ENCODE results near the gene MS4A4E.
A peak's percentile ranks its signal among the peaks of the same experiment; 100 is the strongest.
"Not testable (repeated sequence)": the region's sequence is repeated elsewhere in the genome, so short reads cannot be mapped to it uniquely, and the experiment has no call there.

MS4A4E gene

DNA sequence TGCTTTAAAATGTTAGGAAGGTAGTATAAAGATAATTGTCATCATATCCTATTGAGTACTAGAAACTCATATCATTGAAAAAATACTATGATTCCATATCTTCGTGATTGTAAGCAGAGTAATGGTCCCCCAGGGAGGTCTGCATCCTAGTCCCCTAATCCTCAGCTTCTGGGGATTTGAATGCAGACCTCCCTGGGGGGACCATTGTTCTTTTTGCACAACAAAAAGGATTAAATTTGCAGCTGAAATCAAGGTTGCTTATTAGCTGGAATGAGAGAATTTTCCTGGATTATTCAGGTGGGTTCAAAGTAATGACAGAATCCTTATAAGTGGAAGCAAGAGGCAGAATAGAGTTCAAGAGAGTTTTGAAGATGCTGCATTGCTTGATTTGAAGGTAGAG is 34.0 kb downstream of the MS4A4E start:
- no peak for DNase-seq (ENCODE audit: extremely low spot score)
- ChIA-PET CTCF (interaction anchor here (2.2 to 2.4 kb wide), 2 partner anchors 15 to 43 kb away, joined by 8 read pairs; no protein-coding TSS in a partner anchor), POLR2A (no interaction called here)
- TF ChIP-seq, protein P1, sequence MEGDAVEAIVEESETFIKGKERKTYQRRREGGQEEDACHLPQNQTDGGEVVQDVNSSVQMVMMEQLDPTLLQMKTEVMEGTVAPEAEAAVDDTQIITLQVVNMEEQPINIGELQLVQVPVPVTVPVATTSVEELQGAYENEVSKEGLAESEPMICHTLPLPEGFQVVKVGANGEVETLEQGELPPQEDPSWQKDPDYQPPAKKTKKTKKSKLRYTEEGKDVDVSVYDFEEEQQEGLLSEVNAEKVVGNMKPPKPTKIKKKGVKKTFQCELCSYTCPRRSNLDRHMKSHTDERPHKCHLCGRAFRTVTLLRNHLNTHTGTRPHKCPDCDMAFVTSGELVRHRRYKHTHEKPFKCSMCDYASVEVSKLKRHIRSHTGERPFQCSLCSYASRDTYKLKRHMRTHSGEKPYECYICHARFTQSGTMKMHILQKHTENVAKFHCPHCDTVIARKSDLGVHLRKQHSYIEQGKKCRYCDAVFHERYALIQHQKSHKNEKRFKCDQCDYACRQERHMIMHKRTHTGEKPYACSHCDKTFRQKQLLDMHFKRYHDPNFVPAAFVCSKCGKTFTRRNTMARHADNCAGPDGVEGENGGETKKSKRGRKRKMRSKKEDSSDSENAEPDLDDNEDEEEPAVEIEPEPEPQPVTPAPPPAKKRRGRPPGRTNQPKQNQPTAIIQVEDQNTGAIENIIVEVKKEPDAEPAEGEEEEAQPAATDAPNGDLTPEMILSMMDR (IDR thresholded peaks at IDR 0.05; ENCODE audit: control extremely low read depth, extremely low read depth, low read depth, missing control alignments) = no peak

DNA sequence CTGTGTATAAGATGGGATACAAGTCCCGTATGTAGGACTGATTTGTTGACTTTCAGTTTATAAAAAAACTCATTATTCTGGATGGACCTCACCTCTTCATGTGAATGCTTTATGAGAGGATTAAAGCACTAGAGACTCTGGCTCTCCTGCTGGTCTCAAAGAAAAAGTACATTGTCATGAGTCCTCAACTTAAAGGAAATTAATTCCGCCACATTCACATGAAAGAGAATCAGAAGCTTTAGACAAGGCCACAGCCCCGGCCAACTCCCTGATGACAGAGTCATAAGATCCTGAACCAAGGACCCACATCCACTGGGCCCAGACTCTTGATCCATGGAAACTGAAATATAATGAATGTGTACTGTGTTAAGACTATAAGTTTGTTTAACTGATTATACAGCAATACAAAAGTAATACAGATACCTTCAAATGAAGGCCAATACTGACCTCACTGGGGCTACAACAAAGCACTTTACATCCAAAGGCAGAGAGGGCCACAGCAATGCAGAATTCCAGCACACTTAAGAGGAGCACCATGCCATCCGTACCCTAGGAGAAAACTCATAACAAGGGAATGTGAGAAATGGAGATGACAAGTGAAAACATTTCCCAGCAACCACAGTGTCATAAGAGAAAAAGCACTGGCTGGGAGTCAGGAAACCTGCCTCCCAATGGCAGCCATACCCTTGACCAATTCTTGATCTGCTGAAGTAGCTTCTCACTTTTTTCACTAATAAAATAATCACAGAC is 34.6 kb downstream of the MS4A4E start:
- ChIA-PET CTCF (interaction anchor here (2.4 kb wide), 1 partner anchor 43 kb away, joined by 8 read pairs; no protein-coding TSS in a partner anchor), POLR2A (no interaction called here)
- TF ChIP-seq, protein P1 (IDR thresholded peaks at IDR 0.05; ENCODE audit: control extremely low read depth, extremely low read depth, low read depth, missing control alignments) = no peak
- DNase-seq (ENCODE audit: extremely low spot score) = no peak

DNA sequence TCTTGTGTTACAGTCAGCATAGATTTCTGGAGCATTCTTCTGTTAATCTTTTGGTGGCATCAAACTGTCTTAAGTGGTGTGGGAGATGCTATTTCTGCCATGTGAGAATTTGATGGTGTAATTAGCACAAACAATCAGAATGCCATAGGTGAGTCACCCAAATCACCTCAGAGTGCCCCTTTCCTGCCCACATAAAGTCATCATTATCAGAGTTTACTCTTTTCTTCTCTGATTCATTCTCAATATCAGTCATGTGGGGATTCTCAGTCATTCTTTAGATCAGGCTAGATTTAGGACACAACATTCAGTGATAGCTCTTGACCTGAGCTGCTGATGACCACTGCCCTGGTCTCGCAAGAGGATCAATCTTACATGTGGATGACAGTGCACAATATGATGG is 36.3 kb downstream of the MS4A4E start:
- ChIA-PET POLR2A (no interaction called here), CTCF (interaction anchor here (2.4 kb wide), 1 partner anchor 45 kb away, joined by 8 read pairs; no protein-coding TSS in a partner anchor)
- no peak for DNase-seq (ENCODE audit: extremely low spot score)
- TF ChIP-seq, protein P1 (IDR thresholded peaks at IDR 0.05; ENCODE audit: control extremely low read depth, extremely low read depth, low read depth, missing control alignments) = no peak

DNA sequence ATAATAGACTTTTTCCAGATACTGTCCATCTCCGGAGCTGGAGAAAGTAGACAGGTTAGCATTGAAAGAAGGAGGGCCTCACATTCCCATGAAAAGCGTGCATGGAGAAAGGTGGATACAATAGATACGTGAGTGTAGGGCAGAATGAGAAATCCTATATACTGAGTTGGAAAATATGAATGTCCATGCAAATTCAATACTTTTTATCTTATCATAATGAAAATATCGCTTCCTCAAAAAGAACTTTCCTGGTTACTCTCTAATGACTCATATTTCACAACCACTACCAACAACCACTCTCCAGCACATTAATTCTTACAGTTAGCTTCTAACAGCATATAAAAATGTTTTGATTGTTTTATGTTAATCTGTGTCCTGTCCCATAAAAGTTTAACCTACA is 38.0 kb downstream of the MS4A4E start:
- CTCF ChIA-PET = interaction anchor here (1.0 to 1.1 kb wide), 2 partner anchors 9 to 414 kb away, joined by 3 to 4 read pairs; no protein-coding TSS in a partner anchor

DNA sequence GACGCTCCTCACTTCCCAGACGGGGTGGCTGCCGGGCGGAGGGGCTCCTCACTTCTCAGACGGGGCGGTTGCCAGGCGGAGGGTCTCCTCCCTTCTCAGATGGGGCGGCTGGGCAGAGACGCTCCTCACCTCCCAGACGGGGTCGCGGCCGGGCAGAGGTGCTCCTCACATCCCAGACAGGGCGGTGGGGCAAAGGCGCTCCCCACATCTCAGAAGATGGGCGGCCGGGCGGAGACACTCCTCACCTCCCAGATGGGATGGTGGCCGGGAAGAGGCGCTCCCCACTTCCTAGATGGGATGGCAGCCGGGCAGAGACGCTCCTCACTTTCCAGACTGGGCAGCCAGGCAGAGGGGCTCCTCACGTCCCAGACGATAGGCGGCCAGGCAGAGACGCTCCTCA is 41.6 kb downstream of the MS4A4E start:
- POLR2A ChIA-PET; DNase-seq (ENCODE audit: extremely low spot score); CTCF ChIA-PET: not testable (repeated sequence)

More for the DNA sequence above, 38.0 kb downstream of the MS4A4E start:
- TF ChIP-seq, protein P1 (IDR thresholded peaks at IDR 0.05; ENCODE audit: control extremely low read depth, extremely low read depth, low read depth, missing control alignments) = no peak
- peak; percentile 26 for DNase-seq (ENCODE audit: extremely low spot score)
- POLR2A ChIA-PET = no interaction called here

DNA sequence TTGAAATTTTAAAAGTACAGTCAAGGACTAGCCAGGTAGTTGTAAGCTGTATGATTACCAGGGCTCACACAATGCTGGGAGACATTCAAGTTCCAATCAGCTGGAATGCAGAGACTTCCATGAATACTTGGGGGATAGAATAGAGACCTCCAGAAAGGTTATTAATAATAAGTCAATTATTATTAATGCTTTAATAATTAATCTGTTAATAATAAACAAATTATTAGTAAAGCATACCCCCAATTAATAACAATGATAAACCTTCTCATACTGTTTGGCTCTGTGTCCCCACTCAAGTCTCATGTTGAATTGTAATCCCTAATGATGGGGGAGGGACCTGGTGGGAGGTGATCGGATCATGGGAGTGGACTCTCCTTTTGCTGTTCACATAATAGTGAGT is 45.5 kb downstream of the MS4A4E start:
- ChIA-PET CTCF (interaction anchor here (1.4 to 5.9 kb wide), 2 partner anchors 14 to 54 kb away, joined by 6 to 28 read pairs; partner anchors contain the start of gene MS4A6A), POLR2A (no interaction called here)
- TF ChIP-seq, protein P1 (IDR thresholded peaks at IDR 0.05; ENCODE audit: control extremely low read depth, extremely low read depth, low read depth, missing control alignments) = no peak
- DNase-seq (ENCODE audit: extremely low spot score) = no peak

DNA sequence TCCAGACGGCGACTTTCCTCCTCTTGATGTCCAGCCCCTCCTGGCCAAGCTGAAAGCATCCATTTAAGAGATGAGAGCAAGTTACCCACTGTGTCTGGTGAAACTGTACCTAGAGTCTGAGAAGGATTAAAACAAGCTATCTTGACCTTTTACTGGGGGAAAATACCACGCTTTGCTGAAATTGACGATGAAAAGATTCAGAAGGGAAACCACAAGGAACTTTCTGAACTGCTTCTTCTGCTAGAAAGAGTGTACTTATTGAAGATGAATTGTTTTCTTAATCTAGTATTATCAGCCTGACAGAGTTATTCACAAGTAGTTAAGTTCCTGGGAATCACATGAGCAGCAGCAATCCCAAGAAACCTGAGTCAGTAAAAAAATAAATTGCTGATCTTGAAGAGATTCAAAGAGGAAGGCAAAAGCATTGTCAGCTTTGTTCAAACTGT is 47.0 kb downstream of the MS4A4E start:
- CTCF ChIA-PET = interaction anchor here (0.9 to 5.9 kb wide), 3 partner anchors 9 to 25 kb away, joined by 3 to 28 read pairs (median 4); partner anchors contain the start of gene MS4A6A
- TF ChIP-seq, protein P1 (IDR thresholded peaks at IDR 0.05; ENCODE audit: control extremely low read depth, extremely low read depth, low read depth, missing control alignments) = no peak
- POLR2A ChIA-PET = no interaction called here
- DNase-seq (ENCODE audit: extremely low spot score) = no peak
